A549 treated with AZD2906 at 1 μM for 4 hours (cell line): Measurements from ENCODE around the gene LGALS14. TPM values are rescaled to one million over a fixed set of nuclear protein-coding genes. Genes with fewer than 3 reads are reported as not detected.

Experiments used
- total RNA-seq: library from RNA; stranded (reverse); fragments of 200-300 nt; extraction: Qiagen RNA extraction; gene quantifications from 5 replicates; pipeline ENCODE4 v1.2.3, GENCODE V29; 2022

LGALS14 gene
- not detected in 5 replicates for total RNA-seq

GRCh38 chr19:39704181-39705044, at the start of gene LGALS14:
Gene LGALS14, plus strand, starts transcription at chr19:39704481. Its CDS starts 48 bp downstream, at chr19:39704529.

GRCh38 chr19:39655613-39656012, 48.7 kb upstream of the LGALS14 start, which contains the start of gene LGALS16:
Gene LGALS16, plus strand, starts transcription at chr19:39655913. Its CDS starts 49 bp downstream, at chr19:39655962.

GRCh38 chr19:39737891-39738290, 33.6 kb downstream of the LGALS14 start, which contains the start of gene CLC:
Gene CLC, minus strand, starts transcription at chr19:39738029. Its CDS starts 77 bp downstream, at chr19:39737952.

Other genes with a start within 250 kb of the LGALS14 start
- gene TIMM50, start 223.6 kb upstream of the LGALS14 start, total RNA-seq: 176 to 224 TPM (median 211 TPM) in 5 replicates
- 6.9 to 11.1 TPM (median 10.3 TPM) in 5 replicates for gene DLL3, start 205.5 kb upstream of the LGALS14 start, total RNA-seq
- gene SELENOV, start 189.3 kb upstream of the LGALS14 start, total RNA-seq: not detected in 5 replicates
- gene EID2B, start 171.6 kb upstream of the LGALS14 start, total RNA-seq: 6.5 to 9.7 TPM (median 7.7 TPM) in 5 replicates
- 32.7 to 45.7 TPM (median 42.6 TPM) in 5 replicates for gene EID2, start 164.3 kb upstream of the LGALS14 start, total RNA-seq
- gene LGALS13, start 102.0 kb upstream of the LGALS14 start, total RNA-seq: not detected in 5 replicates
- not detected in 5 replicates for gene LGALS16, start 48.6 kb upstream of the LGALS14 start, total RNA-seq
- gene CLC, start 33.5 kb downstream of the LGALS14 start, total RNA-seq: 0.23 TPM in 1 of 5 replicates, not detected in the others
- not detected in 5 replicates for gene LEUTX, start 74.4 kb downstream of the LGALS14 start, total RNA-seq
- gene DYRK1B, start 129.7 kb downstream of the LGALS14 start, total RNA-seq: 19.3 to 23.3 TPM (median 20.8 TPM) in 5 replicates
- gene FBL, start 141.9 kb downstream of the LGALS14 start, total RNA-seq: 593 to 734 TPM (median 701 TPM) in 5 replicates
- gene FCGBP, start 230.2 kb downstream of the LGALS14 start, total RNA-seq: 0.52 to 1.2 TPM (median 0.68 TPM) in 5 replicates